Epithelial cell of proximal tubule (primary cell): ENCODE measurements around the gene WDR18. TPM values are rescaled to one million over a fixed set of nuclear protein-coding genes. Genes with fewer than 3 reads are reported as not detected.
"Not testable (repeated sequence)": the region's sequence is repeated elsewhere in the genome, so short reads cannot be mapped to it uniquely, and the experiment has no call there.

Source experiments
- DNase-seq: peaks from one replicate; pipeline ENCODE4 v3.0.0-alpha.2; 2011; ENCODE audit warnings: low read depth
- H3K4me3 ChIP-seq: 2 replicates; pipeline ENCODE4 v1.5.1; 2011; ENCODE audit warnings: low read depth, mild to moderate bottlenecking, low read length
- CTCF ChIP-seq: conservative IDR thresholded peaks from 2 replicates; pipeline ENCODE4 v1.5.1; 2012; ENCODE audit warnings: low read depth, mild to moderate bottlenecking, low read length
- total RNA-seq: library from RNA; depleted of rRNA; stranded (reverse); fragments of >200 nt; gene quantifications from 2 replicates; pipeline ENCODE4 v1.2.3, GENCODE V29; 2015

WDR18 gene
- total RNA-seq, 1 donor from 2014 or later = 71.0 TPM

GRCh38 chr19:955803-956765 is 28.1 kb upstream of the WDR18 start:
- DNase-seq = no peak
- no peak for TF ChIP-seq CTCF
- H3K4me3 ChIP-seq = no peak overlapping the region

GRCh38 chr19:956766-957440 is 27.2 kb upstream of the WDR18 start:
- TF ChIP-seq CTCF = no peak
- H3K4me3 ChIP-seq = no peak overlapping the region
- DNase-seq = no peak

- DNase-seq, H3K4me3 ChIP-seq: not testable (repeated sequence)
These were observed 26.6 kb upstream of the WDR18 start for GRCh38 chr19:957578-957977.

DNA sequence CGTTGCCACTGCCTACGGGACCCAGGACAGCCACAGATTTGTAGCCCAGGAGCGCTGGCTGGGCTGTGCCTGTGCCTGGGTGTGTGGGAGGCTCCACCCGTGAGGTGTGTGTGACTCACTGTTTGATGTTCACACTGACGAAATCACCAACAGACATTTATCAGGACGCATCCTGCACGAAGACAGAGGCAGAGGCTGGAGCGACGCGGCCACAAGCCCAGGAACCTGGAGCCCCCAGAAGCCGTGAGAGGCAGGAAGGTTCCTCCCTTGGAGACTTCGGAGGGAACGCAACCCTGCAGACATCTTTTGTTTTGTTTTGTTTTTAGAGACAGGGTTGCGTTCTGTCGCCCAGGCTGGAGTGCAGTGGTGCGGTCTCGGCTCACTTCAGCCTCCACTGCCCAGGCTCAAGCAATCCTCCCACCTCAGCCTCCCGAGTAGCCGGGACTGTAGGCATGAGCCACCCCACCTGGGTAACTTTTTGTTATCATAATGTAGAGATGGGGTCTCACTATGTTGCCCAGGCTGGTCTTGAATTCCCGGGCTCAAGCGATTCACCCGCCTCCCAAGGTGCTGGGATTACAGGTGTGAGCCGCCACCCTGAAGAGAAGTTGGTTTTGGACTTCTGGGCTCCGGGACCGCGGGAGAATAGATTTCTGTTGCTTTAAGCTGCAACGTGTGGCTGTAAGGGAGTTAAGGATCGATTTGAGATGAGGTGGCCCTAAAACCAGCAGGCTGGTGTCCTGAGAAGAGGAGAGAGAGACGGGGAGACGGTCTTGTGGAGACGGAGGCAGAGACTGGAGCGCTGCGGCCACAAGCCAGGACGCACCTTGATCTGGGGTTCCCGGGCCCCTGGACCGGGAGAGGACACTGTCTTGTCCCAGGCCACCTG is 24.9 kb upstream of the WDR18 start:
- H3K4me3 ChIP-seq = no peak overlapping the region
- DNase-seq = no peak
- no peak for TF ChIP-seq CTCF

- DNase-seq = no peak
- no peak overlapping the region for H3K4me3 ChIP-seq
- no peak for TF ChIP-seq CTCF
These were observed 24.1 kb upstream of the WDR18 start for GRCh38 chr19:960020-960419.

- TF ChIP-seq CTCF = no peak
- no peak for DNase-seq
- no peak overlapping the region for H3K4me3 ChIP-seq
These were observed 23.6 kb upstream of the WDR18 start for GRCh38 chr19:960601-960938.
